HG03442 (cell line): ENCODE results near the gene RFLNA.

Experiments
- ATAC-seq: cut with Tn5 transposase; IDR thresholded peaks from one replicate; pipeline ENCODE4 v1.9.1; 2021; ENCODE audit warnings: mild to moderate bottlenecking, moderate library complexity; ENCODE audit not compliant: unreplicated experiment

Gene RFLNA

GRCh38 chr12:124294780-124295341, at the start of gene RFLNA:
Gene RFLNA, plus strand, starts transcription at chr12:124295093. Its CDS starts 337 bp downstream, at chr12:124295430.
- no peak for ATAC-seq

- ATAC-seq = no peak
Observed at GRCh38 chr12:124247331-124247730, 47.6 kb upstream of the RFLNA start.

GRCh38 chr12:124248941-124249825, 45.7 kb upstream of the RFLNA start:
- no peak for ATAC-seq

GRCh38 chr12:124251186-124251585, 43.7 kb upstream of the RFLNA start:
- no peak for ATAC-seq

- no peak for ATAC-seq
Observed at GRCh38 chr12:124252964-124253363, 41.9 kb upstream of the RFLNA start.

GRCh38 chr12:124254126-124254525, 40.8 kb upstream of the RFLNA start:
- no peak for ATAC-seq

- ATAC-seq = no peak
Observed at GRCh38 chr12:124259154-124260066, 35.5 kb upstream of the RFLNA start.

GRCh38 chr12:124261885-124262284, 33.0 kb upstream of the RFLNA start:
- no peak for ATAC-seq

- ATAC-seq = no peak
Observed at GRCh38 chr12:124264089-124264795, 30.7 kb upstream of the RFLNA start.

- no peak for ATAC-seq
Observed at GRCh38 chr12:124264879-124265278, 30.0 kb upstream of the RFLNA start.

- ATAC-seq = no peak
Observed at GRCh38 chr12:124267205-124267778, 27.6 kb upstream of the RFLNA start.

GRCh38 chr12:124270671-124271070, 24.2 kb upstream of the RFLNA start:
- ATAC-seq = no peak

GRCh38 chr12:124273630-124274029, 21.3 kb upstream of the RFLNA start:
- peak; percentile 87 for ATAC-seq

GRCh38 chr12:124276337-124276736, 18.6 kb upstream of the RFLNA start:
- ATAC-seq = no peak

GRCh38 chr12:124277394-124278241, 17.3 kb upstream of the RFLNA start:
- ATAC-seq = no peak

- no peak for ATAC-seq
Observed at GRCh38 chr12:124278389-124279101, 16.3 kb upstream of the RFLNA start.

- ATAC-seq = no peak
Observed at GRCh38 chr12:124279315-124279714, 15.6 kb upstream of the RFLNA start.

- no peak for ATAC-seq
Observed at GRCh38 chr12:124279846-124280360, 15.0 kb upstream of the RFLNA start.

GRCh38 chr12:124281309-124281708, 13.6 kb upstream of the RFLNA start:
- ATAC-seq = no peak
